Measurements from ENCODE around the gene ALDH2. TPM values are rescaled to one million over a fixed set of nuclear protein-coding genes. Genes with fewer than 3 reads are reported as not detected.
A peak's percentile ranks its signal among the peaks of the same experiment; 100 is the strongest.
"Not testable (repeated sequence)": the region's sequence is repeated elsewhere in the genome, so short reads cannot be mapped to it uniquely, and the experiment has no call there.

Gene ALDH2
- total RNA-seq, 3 donors from 2014 or later: 293 to 382 (median 304) TPM

DNA sequence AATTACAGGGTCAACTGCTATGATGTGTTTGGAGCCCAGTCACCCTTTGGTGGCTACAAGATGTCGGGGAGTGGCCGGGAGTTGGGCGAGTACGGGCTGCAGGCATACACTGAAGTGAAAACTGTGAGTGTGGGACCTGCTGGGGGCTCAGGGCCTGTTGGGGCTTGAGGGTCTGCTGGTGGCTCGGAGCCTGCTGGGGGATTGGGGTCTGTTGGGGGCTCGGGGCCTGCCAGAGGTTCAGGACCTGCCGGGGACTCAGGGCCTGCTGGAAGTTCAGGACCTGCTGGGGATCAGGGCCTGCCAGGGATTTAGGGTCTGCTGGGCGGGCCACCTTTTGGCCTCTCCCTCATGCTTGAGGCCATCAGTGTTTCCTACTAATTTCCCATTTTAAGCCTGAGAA is 37.1 kb downstream of the ALDH2 start:
- DNase-seq (no peak), ATAC-seq (no peak)
- intact Hi-C loops (cut with DNase I, micrococcal nuclease): no loop called here
- TF ChIP-seq, protein P1, sequence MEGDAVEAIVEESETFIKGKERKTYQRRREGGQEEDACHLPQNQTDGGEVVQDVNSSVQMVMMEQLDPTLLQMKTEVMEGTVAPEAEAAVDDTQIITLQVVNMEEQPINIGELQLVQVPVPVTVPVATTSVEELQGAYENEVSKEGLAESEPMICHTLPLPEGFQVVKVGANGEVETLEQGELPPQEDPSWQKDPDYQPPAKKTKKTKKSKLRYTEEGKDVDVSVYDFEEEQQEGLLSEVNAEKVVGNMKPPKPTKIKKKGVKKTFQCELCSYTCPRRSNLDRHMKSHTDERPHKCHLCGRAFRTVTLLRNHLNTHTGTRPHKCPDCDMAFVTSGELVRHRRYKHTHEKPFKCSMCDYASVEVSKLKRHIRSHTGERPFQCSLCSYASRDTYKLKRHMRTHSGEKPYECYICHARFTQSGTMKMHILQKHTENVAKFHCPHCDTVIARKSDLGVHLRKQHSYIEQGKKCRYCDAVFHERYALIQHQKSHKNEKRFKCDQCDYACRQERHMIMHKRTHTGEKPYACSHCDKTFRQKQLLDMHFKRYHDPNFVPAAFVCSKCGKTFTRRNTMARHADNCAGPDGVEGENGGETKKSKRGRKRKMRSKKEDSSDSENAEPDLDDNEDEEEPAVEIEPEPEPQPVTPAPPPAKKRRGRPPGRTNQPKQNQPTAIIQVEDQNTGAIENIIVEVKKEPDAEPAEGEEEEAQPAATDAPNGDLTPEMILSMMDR (IDR thresholded peaks at IDR 0.05): no peak
- Histone ChIP-seq H3K4me1 (ENCODE audit: low read depth) (no peaks in the 10 kb centered on the region), H3K36me3 (ENCODE audit: low read depth) (peaks cover 19% of the 10 kb centered on the region), H3K9me3 (no peaks in the 10 kb centered on the region), H3K4me3 (no peak overlapping the region)

DNA sequence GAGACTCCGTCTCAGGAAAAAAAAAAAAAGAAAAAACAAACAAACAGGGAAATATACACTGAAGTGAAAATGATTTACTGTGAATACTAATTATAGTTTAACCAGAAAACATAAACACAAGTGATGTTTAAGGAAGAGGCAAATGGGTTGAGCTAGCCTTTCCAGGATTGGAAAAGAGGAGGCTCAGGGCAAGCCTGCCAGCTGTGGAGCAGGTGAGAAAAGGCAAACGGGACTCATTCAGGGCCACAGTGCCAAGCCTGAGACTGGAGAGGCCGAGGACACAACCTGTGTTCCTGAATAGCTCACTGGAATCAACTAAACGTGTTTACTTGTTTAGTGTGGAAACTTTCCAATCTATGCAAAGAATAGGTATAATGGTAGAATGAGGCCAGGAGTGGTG is 39.6 kb downstream of the ALDH2 start:
- peaks cover 3% of the 10 kb centered on the region for H3K36me3 ChIP-seq (ENCODE audit: low read depth)
- DNase-seq (no peak), ATAC-seq (no peak)
- intact Hi-C loops (cut with DNase I, micrococcal nuclease): no loop called here
- no peaks in the 10 kb centered on the region for H3K4me1 ChIP-seq (ENCODE audit: low read depth)
- H3K4me3 ChIP-seq: no peak overlapping the region
- no peaks in the 10 kb centered on the region for H3K9me3 ChIP-seq
- TF ChIP-seq, protein P1 (IDR thresholded peaks at IDR 0.05): no peak

DNA sequence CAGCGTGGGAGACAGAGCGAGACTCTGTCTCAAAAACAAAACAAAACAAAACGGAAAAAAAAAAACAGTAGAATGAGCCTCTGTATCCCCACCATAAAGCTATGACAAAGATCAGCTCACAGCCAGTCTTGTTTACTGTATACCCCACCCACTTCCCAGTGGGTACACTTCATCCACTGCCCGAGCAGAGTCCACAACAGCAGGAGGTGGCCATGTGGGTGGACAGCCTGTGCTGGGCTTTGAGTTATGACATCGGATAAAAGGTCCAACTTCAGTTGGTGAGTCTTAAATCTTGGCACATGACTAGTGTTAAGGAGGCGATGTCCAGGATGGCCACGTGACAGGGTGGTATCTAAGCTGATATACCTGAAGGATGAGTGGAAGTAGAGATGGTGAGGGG is 40.5 kb downstream of the ALDH2 start:
- DNase-seq (peak in 1 of 3 donors; percentile 46), ATAC-seq (peak; percentile 96)
- no peaks in the 10 kb centered on the region for H3K4me1 ChIP-seq (ENCODE audit: low read depth)
- H3K9me3 ChIP-seq: no peaks in the 10 kb centered on the region
- H3K4me3 ChIP-seq: no peak overlapping the region
- intact Hi-C loops (cut with DNase I, micrococcal nuclease): no loop called here
- peaks cover 3% of the 10 kb centered on the region for H3K36me3 ChIP-seq (ENCODE audit: low read depth)
- TF ChIP-seq, protein P1 (IDR thresholded peaks at IDR 0.05): no peak

DNA sequence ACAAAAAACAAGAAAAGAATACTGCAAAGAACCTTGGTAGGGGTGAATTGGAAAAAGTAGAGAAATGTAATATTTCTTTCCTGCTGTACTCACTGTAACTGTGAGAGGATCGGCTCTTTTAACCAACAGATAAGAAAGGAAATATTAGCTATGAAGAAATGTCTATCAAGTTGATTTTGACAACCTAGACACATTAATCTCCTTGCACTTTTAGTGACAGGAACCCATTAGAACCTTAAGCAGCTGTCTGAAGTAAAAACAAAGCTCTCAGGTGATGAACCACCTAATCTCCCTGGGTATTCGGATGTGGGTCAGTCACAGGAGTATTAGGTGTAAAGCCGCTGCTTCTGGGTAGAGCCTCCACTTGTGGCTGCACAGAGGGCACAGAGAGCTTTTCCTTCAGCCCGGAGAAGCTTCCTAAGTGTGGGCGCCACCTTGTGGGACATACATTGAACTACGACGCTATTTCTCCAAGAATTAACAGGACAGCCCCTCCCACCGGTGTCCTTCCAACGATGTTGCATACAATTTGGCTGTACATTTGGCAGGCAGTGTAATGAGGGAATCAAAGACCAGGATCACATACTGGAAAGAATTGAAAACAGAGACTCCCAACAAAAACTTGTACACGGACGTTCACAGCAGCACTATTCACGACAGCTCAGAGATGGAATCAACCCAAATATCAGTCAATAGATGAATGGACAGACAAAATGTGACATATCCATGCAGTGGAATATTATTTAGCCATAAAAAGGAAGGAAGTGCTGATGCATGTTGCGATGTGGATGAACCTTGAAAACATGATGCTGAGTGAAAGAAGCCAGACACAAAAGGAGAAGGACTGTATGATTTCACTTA is 46.4 kb downstream of the ALDH2 start:
- H3K4me3 ChIP-seq: no peak overlapping the region
- TF ChIP-seq, protein P1 (IDR thresholded peaks at IDR 0.05): peak; percentile 79
- no peaks in the 10 kb centered on the region for H3K36me3 ChIP-seq (ENCODE audit: low read depth)
- peak; percentile 98 for ATAC-seq
- H3K9me3 ChIP-seq: no peaks in the 10 kb centered on the region
- DNase-seq: peak in 2 of 3 donors; percentile 65 to 85
- intact Hi-C loops (cut with DNase I, micrococcal nuclease): loop anchor here (5.0 kb wide), 1 partner anchor 61 kb away; no protein-coding TSS in a partner anchor
- H3K4me1 ChIP-seq (ENCODE audit: low read depth): no peaks in the 10 kb centered on the region

DNA sequence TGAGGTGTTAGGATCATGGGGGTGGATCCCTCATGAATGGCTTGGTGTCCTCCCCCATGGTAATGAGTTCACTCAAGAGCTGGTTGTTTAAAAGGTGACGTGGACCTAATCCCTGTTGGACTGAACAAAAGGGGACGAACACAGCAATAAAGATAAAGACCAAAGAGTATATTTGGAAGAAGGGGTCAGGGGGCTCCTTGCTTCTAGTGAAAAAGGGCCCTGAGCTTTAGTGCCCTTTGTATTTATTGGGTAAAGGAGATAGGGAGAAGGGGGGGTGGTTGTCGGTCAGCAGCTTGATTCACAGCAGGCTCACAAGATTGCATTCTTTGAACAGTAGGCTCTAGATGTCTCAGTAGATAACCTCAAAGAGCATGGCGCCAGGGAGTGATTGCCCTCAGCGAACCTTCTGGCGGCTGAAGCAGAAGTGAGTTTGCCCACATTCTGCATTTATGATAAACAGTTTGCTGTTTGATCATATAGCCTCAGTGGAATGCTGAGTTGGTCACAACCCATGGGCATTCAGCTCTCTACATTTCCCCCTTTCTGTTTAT is 49.4 kb downstream of the ALDH2 start:
- DNase-seq (no peak), ATAC-seq (no peak)
- peaks cover 16% of the 10 kb centered on the region for H3K4me1 ChIP-seq (ENCODE audit: low read depth)
- TF ChIP-seq, protein P1 (IDR thresholded peaks at IDR 0.05): no peak
- H3K4me3 ChIP-seq: no peak overlapping the region
- H3K36me3 ChIP-seq (ENCODE audit: low read depth): no peaks in the 10 kb centered on the region
- H3K9me3 ChIP-seq: no peaks in the 10 kb centered on the region
- intact Hi-C loops (cut with DNase I, micrococcal nuclease): no loop called here

DNA sequence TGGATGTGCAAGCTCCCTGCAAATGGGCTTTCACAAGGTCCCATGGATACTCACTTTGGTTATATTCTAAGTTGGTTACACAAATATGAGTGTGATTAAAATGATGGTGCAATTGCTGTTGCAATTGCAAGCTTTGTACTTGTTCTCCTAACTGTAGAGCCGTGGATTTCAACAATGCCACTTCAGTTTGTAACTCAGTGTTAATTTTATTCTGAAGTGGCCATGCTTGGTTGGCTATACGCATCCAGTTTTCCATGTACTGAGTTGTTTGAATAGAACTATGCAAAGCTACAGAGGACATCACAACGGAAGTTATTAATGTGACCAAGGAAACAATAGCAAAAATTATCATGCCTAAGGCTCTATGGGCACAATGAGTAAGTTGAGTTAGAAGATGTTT is 50.2 kb downstream of the ALDH2 start:
- H3K9me3 ChIP-seq; H3K36me3 ChIP-seq (ENCODE audit: low read depth); ATAC-seq; DNase-seq; H3K4me3 ChIP-seq; intact Hi-C loops (cut with DNase I, micrococcal nuclease): not testable (repeated sequence)
- peaks cover 16% of the 10 kb centered on the region for H3K4me1 ChIP-seq (ENCODE audit: low read depth)
